T follicular helper cell (primary cell): ENCODE measurements around the gene CPNE1.

Source experiments
- DNase-seq: peaks from one replicate; pipeline ENCODE4 v3.0.0-alpha.2; 2020; ENCODE audit warnings: low read depth

The CPNE1 gene

GRCh38 chr20:35600176-35600992 lies 64.3 kb downstream of the CPNE1 start:
- no peak for DNase-seq

- DNase-seq, result no peak
Observed at GRCh38 chr20:35599776-35600120, 65.0 kb downstream of the CPNE1 start.

GRCh38 chr20:35598899-35599775 lies 65.6 kb downstream of the CPNE1 start:
- DNase-seq, result no peak

GRCh38 chr20:35598476-35598875 lies 66.2 kb downstream of the CPNE1 start:
- no peak for DNase-seq

- DNase-seq, result no peak
Observed at GRCh38 chr20:35597186-35597585, 67.5 kb downstream of the CPNE1 start.

- DNase-seq, result no peak
Observed at GRCh38 chr20:35595901-35596300, 68.8 kb downstream of the CPNE1 start.

DNA sequence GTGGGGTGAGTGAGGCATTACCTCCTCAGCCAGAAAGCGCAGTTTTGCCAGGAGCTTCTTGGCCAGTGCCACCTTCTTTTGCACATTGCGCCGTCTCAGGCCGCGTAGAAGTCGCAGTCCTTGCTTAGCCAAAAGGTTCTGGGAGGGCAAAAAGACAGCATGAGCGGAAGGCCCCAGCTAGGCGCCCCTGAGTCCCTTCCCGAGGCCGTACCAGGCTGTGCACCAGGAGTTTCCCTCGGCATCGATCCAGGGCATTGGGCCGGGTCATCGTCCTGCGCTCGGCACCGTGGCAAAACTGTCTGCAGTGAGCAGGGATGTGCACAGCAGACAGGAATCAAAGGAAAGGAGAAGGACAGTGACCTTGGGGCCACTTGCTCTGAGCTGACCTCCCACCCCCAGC lies 69.2 kb downstream of the CPNE1 start:
- no peak for DNase-seq

- DNase-seq, result no peak
Observed at GRCh38 chr20:35592339-35592974, 72.2 kb downstream of the CPNE1 start.

DNA sequence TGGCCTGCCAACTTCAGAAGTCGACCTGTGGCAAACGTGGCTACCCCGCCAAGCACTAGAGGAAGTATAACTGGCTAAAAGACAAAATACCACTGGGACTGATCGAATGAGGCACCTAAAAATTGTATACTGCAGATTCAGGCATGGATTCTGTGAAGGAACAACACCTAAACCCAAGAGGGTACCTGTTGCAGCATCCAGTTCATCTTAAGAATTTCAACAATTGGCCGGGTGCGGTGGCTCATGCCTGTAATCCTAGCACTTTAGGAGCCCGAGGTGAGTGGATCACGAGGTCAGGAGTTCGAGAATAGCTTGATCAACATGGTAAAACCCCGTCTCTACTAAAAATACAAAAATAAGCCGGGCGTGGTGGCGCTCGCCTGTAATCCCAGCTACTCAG lies 76.3 kb downstream of the CPNE1 start:
- DNase-seq, result no peak

- no peak for DNase-seq
Observed at GRCh38 chr20:35587436-35587835, 77.3 kb downstream of the CPNE1 start.

DNA sequence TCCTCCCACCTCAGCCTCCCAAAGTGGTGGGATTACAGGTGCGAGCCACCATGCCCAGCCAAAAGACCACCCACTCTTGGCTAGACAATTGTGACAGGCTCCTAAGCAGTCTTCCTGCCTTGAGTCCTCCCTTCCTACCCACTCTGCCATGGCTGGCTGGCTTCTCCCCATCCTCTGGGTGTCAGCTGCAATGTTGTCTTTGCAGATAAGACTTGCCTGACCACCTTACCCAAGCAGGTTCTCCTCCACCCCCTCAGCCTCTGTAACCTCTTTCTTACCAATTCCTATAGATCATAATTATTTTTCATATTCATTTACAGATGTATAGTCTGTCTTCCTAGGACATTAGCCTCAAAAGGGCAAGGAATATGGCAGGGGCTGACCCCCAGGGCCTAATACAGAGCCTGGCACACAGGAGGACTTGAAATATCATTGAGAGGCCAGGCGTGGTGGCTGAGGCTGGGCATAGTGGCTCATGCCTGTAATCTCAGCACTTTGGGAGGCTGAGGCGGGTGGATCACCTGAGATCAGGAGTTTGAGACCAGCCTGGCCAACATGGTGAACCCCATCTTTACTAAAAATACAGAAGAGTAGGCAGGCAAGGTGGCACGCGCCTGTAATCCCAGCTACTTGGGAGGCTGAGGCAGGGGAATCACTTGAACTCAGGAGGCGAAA lies 77.8 kb downstream of the CPNE1 start:
- DNase-seq, result no peak

DNA sequence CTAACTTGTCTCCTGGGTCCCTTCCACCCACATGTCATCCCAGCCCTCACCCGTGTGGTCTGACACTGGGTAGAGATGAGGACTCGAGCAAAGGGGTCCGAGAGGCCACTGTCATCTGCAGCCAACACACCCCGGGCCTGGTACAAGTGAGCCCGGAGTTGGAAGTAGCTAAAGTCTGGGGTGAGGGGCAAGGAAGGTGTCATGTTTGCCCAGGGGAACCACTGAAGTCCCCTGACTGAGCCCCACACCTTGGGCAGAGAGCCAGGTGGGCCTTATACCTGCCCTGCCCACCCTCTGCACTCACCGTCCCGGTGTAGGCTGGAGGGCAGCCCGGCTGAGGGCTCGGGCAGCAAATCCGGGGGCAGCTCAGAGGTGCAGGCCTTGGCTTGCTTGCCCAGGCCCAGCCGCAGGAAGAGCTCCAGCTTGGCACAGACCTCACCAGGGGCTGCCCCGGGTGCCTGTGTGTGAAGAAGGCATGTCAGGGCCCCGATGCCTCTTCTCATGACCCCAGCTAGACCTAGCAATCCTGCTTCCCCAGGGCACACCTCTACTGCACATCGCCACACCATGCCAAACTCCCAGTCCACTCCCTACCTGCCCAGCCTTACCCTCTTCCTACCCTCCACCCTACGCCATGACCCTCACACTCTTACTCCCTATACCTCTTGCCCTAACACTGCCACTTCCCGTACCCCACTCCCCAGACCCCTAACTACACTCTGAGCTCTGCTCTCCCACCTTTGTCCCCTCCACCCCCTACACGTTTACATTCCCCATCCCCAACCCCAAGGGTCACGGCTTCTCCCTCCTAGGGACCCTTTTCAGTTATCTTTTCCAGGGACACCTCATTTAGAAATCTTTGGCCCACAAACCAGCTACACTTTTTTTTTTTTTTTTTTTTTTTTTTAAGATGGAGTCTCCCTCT lies 80.8 kb downstream of the CPNE1 start:
- DNase-seq, result no peak

- DNase-seq, result no peak
Observed at GRCh38 chr20:35582741-35583404, 81.8 kb downstream of the CPNE1 start.

GRCh38 chr20:35582131-35582530 lies 82.6 kb downstream of the CPNE1 start:
- no peak for DNase-seq

DNA sequence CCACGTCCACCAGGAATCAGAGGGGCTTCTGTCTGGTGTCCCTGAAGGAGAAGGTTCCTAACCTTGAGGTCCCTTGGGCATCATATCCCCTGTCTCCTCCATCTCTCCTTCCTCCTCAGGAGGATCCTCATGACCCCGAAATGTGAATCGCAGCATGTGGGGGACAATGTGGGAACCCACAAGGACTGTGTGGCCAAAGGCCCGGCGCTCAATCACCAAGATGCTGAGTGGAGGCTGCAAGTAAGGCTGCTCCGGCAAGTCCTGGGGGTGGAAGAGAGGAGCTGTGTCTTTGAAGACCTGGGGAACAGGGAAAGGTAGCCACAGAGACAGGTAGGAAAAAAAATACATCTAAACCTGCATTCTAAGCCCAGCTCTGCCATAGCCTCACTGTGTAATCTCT lies 85.5 kb downstream of the CPNE1 start:
- no peak for DNase-seq

DNA sequence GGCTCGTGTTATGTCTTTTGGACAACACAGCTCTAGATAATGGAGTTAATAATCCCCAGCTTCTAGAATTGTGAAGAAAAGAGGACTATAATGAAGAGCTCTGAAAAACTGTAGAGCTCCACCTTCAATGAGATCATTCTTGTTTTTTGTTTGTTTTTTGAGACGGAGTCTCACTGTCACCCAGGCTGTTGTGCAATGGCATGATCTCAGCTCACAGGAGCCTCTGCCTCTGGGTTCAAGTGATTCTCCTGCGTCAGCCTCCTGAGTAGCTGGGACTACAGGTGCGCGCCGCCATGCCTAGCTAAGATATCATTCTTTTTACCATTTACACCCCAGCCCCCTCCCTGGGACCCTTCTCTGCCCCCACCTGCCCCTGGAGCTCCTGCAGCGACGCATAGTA lies 86.2 kb downstream of the CPNE1 start:
- no peak for DNase-seq

- DNase-seq, result no peak
Observed at GRCh38 chr20:35576816-35577215, 87.9 kb downstream of the CPNE1 start.
